Mucosa of rectum (tissue), 2 donors: ENCODE data around the gene GPNMB.
"Not testable (repeated sequence)": the region's sequence is repeated elsewhere in the genome, so short reads cannot be mapped to it uniquely, and the experiment has no call there.

ENCODE experiments used
- H3K27ac ChIP-seq, 2 donors: one replicate each; pipeline ENCODE4 v1.7.0; 2013; ENCODE audit warnings: inconsistent platforms in 2 of 2, low read depth in 2 of 2, low read length in 2 of 2
- H3K27me3 ChIP-seq, 2 donors: one replicate each; pipeline ENCODE4 v1.7.0; 2013; ENCODE audit warnings: low read length in 2 of 2; ENCODE audit not compliant: control insufficient read depth in 2 of 2, insufficient read depth in 2 of 2
- H3K36me3 ChIP-seq, 2 donors: one replicate each; pipeline ENCODE4 v1.7.0; 2013; ENCODE audit warnings: low read length in 2 of 2; ENCODE audit not compliant: control insufficient read depth in 2 of 2, insufficient read depth in 2 of 2
- H3K4me1 ChIP-seq, 2 donors: one replicate each; pipeline ENCODE4 v1.7.0; 2013; ENCODE audit warnings: low read length in 2 of 2, mild to moderate bottlenecking in 1 of 2; ENCODE audit not compliant: control insufficient read depth in 2 of 2, insufficient read depth in 2 of 2
- H3K4me3 ChIP-seq, 2 donors: one replicate each; pipeline ENCODE4 v1.7.0; 2013; ENCODE audit warnings: low read length in 2 of 2
- H3K9ac ChIP-seq, 2 donors: one replicate each; pipeline ENCODE4 v1.7.0; 2013; ENCODE audit warnings: low read length in 2 of 2, low read depth in 1 of 2, mild to moderate bottlenecking in 1 of 2
- H3K9me3 ChIP-seq, 2 donors: one replicate each; pipeline ENCODE4 v1.7.0; 2013; ENCODE audit warnings: low read length in 2 of 2; ENCODE audit not compliant: control insufficient read depth in 2 of 2
- donor health status: healthy.
- donor health status: Normal muscosa, but diverticular disease.

GPNMB gene

GRCh38 chr7:23294549-23295400 lies 48.2 kb downstream of the GPNMB start:
- H3K9me3 ChIP-seq, result no peaks in the 10 kb centered on the region
- H3K9ac ChIP-seq, result no peak overlapping the region
- H3K27ac ChIP-seq, result no peak overlapping the region
- no peak overlapping the region for H3K4me3 ChIP-seq
- peaks cover 4 to 7% of the 10 kb centered on the region in 2 donors for H3K4me1 ChIP-seq
- H3K36me3 ChIP-seq, result no peaks in the 10 kb centered on the region
- no peaks in the 10 kb centered on the region for H3K27me3 ChIP-seq

GRCh38 chr7:23295401-23295697 lies 48.8 kb downstream of the GPNMB start:
- no peak overlapping the region for H3K9ac ChIP-seq
- H3K4me1 ChIP-seq, result peaks cover 7 to 12% of the 10 kb centered on the region in 2 donors
- H3K4me3 ChIP-seq, result no peak overlapping the region
- H3K27me3 ChIP-seq, result no peaks in the 10 kb centered on the region
- no peaks in the 10 kb centered on the region for H3K9me3 ChIP-seq
- H3K27ac ChIP-seq, result no peak overlapping the region
- no peaks in the 10 kb centered on the region for H3K36me3 ChIP-seq

- Histone ChIP-seq H3K9me3 (no peaks in the 10 kb centered on the region), H3K27ac (peak overlapping the region; percentile 61 to 75), H3K4me3 (peak overlapping the region; percentile 88 to 89), H3K36me3 (peaks cover 0 to 5% of the 10 kb centered on the region in 2 donors), H3K27me3 (no peaks in the 10 kb centered on the region), H3K9ac (peak overlapping the region; percentile 71 to 89), H3K4me1 (peaks cover 12 to 17% of the 10 kb centered on the region in 2 donors)
Observed at GRCh38 chr7:23298141-23298881, 51.7 kb downstream of the GPNMB start.

- H3K27ac ChIP-seq, result peak within 1 kb of the TSS; percentile 61 to 75
Observed at GRCh38 chr7:23298885-23299769, 52.6 kb downstream of the GPNMB start, which contains the start of gene MALSU1. Gene MALSU1 (plus strand): TSS chr7:23299339. CDS start chr7:23299353, 14 bp downstream.

GRCh38 chr7:23299770-23300300 lies 53.3 kb downstream of the GPNMB start:
- Histone ChIP-seq H3K36me3 (peaks cover 0 to 5% of the 10 kb centered on the region in 2 donors), H3K27ac (peak overlapping the region; percentile 61 to 75), H3K4me1 (peaks cover 12 to 17% of the 10 kb centered on the region in 2 donors), H3K4me3 (peak overlapping the region; percentile 88 to 89), H3K9me3 (no peaks in the 10 kb centered on the region), H3K9ac (peak overlapping the region; percentile 82 to 89), H3K27me3 (no peaks in the 10 kb centered on the region)

More at GRCh38 chr7:23298885-23299769, 52.6 kb downstream of the GPNMB start, which contains the start of gene MALSU1:
- H3K36me3 ChIP-seq, result peaks cover 0 to 5% of the 10 kb centered on the region in 2 donors
- peak within 1 kb of the TSS; percentile 88 to 89 for H3K4me3 ChIP-seq
- H3K9ac ChIP-seq, result peak within 1 kb of the TSS; percentile 82 to 89
- peaks cover 12 to 17% of the 10 kb centered on the region in 2 donors for H3K4me1 ChIP-seq
- H3K9me3 ChIP-seq, result no peaks in the 10 kb centered on the region
- H3K27me3 ChIP-seq, result no peaks in the 10 kb centered on the region

- Histone ChIP-seq H3K27ac (no peak overlapping the region), H3K4me3 (no peak overlapping the region), H3K36me3 (peaks cover 24 to 28% of the 10 kb centered on the region in 2 donors), H3K4me1 (no peaks in the 10 kb centered on the region), H3K9me3 (no peaks in the 10 kb centered on the region), H3K9ac (no peak overlapping the region), H3K27me3 (no peaks in the 10 kb centered on the region)
Observed at GRCh38 chr7:23306936-23307521, 60.5 kb downstream of the GPNMB start.

GRCh38 chr7:23308754-23309153 lies 62.2 kb downstream of the GPNMB start:
- Histone ChIP-seq H3K9ac (no peak overlapping the region), H3K9me3 (no peaks in the 10 kb centered on the region), H3K4me3 (no peak overlapping the region), H3K4me1 (no peaks in the 10 kb centered on the region), H3K27ac (no peak overlapping the region), H3K27me3 (no peaks in the 10 kb centered on the region), H3K36me3 (peaks cover 24 to 25% of the 10 kb centered on the region in 2 donors)

- H3K4me3 ChIP-seq, H3K9ac ChIP-seq, H3K27ac ChIP-seq, H3K9me3 ChIP-seq, H3K27me3 ChIP-seq, H3K4me1 ChIP-seq: not testable (repeated sequence)
- H3K36me3 ChIP-seq, result peaks cover 24 to 25% of the 10 kb centered on the region in 2 donors
Observed at GRCh38 chr7:23312141-23312540, 65.6 kb downstream of the GPNMB start.

GRCh38 chr7:23315366-23315765 lies 68.8 kb downstream of the GPNMB start:
- H3K9ac ChIP-seq, result no peak overlapping the region
- peaks cover 0 to 3% of the 10 kb centered on the region in 2 donors for H3K27me3 ChIP-seq
- no peaks in the 10 kb centered on the region for H3K36me3 ChIP-seq
- H3K4me3 ChIP-seq, result no peak overlapping the region
- H3K27ac ChIP-seq, result no peak overlapping the region
- H3K9me3 ChIP-seq, result no peaks in the 10 kb centered on the region
- H3K4me1 ChIP-seq, result no peaks in the 10 kb centered on the region
